Natural killer cell (primary cell): Measurements from ENCODE around the gene SPRING1. TPM values are rescaled to one million over a fixed set of nuclear protein-coding genes. Genes with fewer than 3 reads are reported as not detected.

ENCODE experiments used
- ATAC-seq, 3 donors: fragments of 150-1000 bp in 2 of 3; fragments of 200-7000 bp in 1 of 3; cut with Tn5 transposase; 1 replicate in 1 of 3; 2 replicates in 2 of 3; pipeline ENCODE4 v1.10.0; 2021; ENCODE audit warnings: mild to moderate bottlenecking in 2 of 3, moderate library complexity in 2 of 3
- DNase-seq, 2 donors: peaks; one replicate each; pipeline versions ENCODE4 v3.0.0 to v3.0.0-alpha.2; 2013 to 2021; ENCODE audit warnings: mixed read lengths in 1 of 2
- H3K27ac ChIP-seq: one replicate; pipeline ENCODE4 v1.5.1; 2013; ENCODE audit warnings: mild to moderate bottlenecking, low read length
- H3K27me3 ChIP-seq: one replicate; pipeline ENCODE4 v1.6.1; 2013; ENCODE audit warnings: low read length; ENCODE audit not compliant: control insufficient read depth, insufficient read depth
- H3K36me3 ChIP-seq: one replicate; pipeline ENCODE4 v1.6.1; 2013; ENCODE audit warnings: low read length; ENCODE audit not compliant: control insufficient read depth, insufficient read depth
- H3K4me1 ChIP-seq: one replicate; pipeline ENCODE4 v1.6.1; 2013; ENCODE audit warnings: low read length; ENCODE audit not compliant: control insufficient read depth, insufficient read depth
- H3K4me3 ChIP-seq: one replicate; pipeline ENCODE4 v1.5.1; 2013; ENCODE audit warnings: low read length
- H3K9me3 ChIP-seq: one replicate; pipeline ENCODE4 v1.6.1; 2013; ENCODE audit warnings: low read length; ENCODE audit not compliant: control insufficient read depth, insufficient read depth
- H3K27ac Mint-ChIP-seq, 2 donors: one replicate each; pipeline ENCODE4 v1.8.0; 2022; ENCODE audit warnings: mild to moderate bottlenecking in 2 of 2, mixed read lengths in 2 of 2, moderate library complexity in 1 of 2
- H3K27me3 Mint-ChIP-seq, 2 donors: one replicate each; pipeline ENCODE4 v1.8.0; 2022; ENCODE audit warnings: low read depth in 2 of 2, mixed read lengths in 2 of 2
- H3K36me3 Mint-ChIP-seq: one replicate; pipeline ENCODE4 v1.8.0; 2022; ENCODE audit warnings: mixed read lengths
- H3K4me1 Mint-ChIP-seq, 2 donors: one replicate each; pipeline ENCODE4 v1.8.0; 2022; ENCODE audit warnings: mixed read lengths in 2 of 2
- H3K4me3 Mint-ChIP-seq: one replicate; pipeline ENCODE4 v1.8.0; 2022; ENCODE audit warnings: mild to moderate bottlenecking, moderate library complexity, mixed read lengths
- H3K9me3 Mint-ChIP-seq, 2 donors: one replicate each; pipeline ENCODE4 v1.8.0; 2022; ENCODE audit warnings: mixed read lengths in 2 of 2
- CTCF ChIP-seq: fragments of 200-600 bp; IDR thresholded peaks from one replicate; pipeline ENCODE4 v1.8.0; 2022; ENCODE audit warnings: antibody characterized with exemption
- WGBS: methylation state at CpG from one replicate; pipeline ENCODE4 v1.1.7; 2013; ENCODE audit warnings: missing lambda C conversion rate; ENCODE audit not compliant: insufficient coverage; 5-methylcytosine and 5-hydroxymethylcytosine counted together
- intact Hi-C: fragments of 100-400 bp; cut with micrococcal nuclease; formaldehyde crosslinking; loops from one replicate; pipeline ENCODE4 v1.14.2; 2022
- total RNA-seq, 4 donors: library from RNA; stranded (reverse); fragments of 120-200 nt in 1 of 4; gene quantifications; one replicate each; pipeline versions ENCODE4 v1.2.3 to v1.2.4, GENCODE V29; 2013 to 2022

SPRING1 gene
- total RNA-seq, 3 donors from 2014 or later (not counting 1 experiment from before 2014, with no cell fraction given): 24.4 to 37.2 (median 30.4) TPM

DNA sequence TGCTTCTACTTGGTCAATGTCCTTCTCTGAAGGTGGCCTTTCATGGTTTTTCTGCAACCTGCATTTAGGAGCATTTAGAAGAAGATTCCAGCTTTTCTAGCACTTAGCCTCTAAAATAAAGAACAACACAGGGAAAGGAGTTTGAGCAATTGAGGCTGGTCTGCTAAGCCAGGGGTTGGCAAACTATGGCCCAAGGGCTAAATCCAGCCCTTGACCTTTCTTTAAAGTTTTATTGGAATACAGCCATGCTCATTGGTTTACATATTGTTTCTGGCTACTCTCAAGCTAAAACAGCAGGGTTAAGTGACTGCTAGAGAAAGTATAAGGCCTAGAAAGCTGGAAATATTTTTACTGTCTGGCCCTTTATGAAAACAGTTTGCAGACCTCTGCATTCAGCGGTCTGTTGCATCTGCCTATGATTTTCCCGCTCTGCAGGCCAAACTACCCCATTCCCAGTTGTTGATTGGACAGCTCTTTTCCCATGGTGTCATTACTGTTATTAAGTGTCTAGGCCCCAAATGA is 39.3 kb downstream of the SPRING1 start:
- intact Hi-C loops: no loop called here
- peaks cover 5 to 9% of the 10 kb centered on the region in 2 donors for H3K4me1 Mint-ChIP-seq
- DNase-seq: no peak
- no peak overlapping the region for H3K4me3 ChIP-seq
- no peak overlapping the region for H3K27ac ChIP-seq
- H3K36me3 Mint-ChIP-seq: no peaks in the 10 kb centered on the region
- H3K4me3 Mint-ChIP-seq: no peak overlapping the region
- no peak for ATAC-seq
- no peaks in the 10 kb centered on the region for H3K36me3 ChIP-seq
- H3K27me3 ChIP-seq: no peaks in the 10 kb centered on the region
- H3K27me3 Mint-ChIP-seq: peaks cover 22 to 34% of the 10 kb centered on the region in 2 donors
- no peak for TF ChIP-seq CTCF
- no peak overlapping the region for H3K27ac Mint-ChIP-seq
- H3K9me3 Mint-ChIP-seq: no peaks in the 10 kb centered on the region
- 89% methylated on average over 2 of the region's 2 CpGs for WGBS
- H3K9me3 ChIP-seq: no peaks in the 10 kb centered on the region
- H3K4me1 ChIP-seq: peaks cover 2% of the 10 kb centered on the region

- Histone ChIP-seq H3K4me1 (peaks cover 3% of the 10 kb centered on the region), H3K27me3 (no peaks in the 10 kb centered on the region), H3K36me3 (no peaks in the 10 kb centered on the region), H3K4me3 (no peak overlapping the region), H3K9me3 (no peaks in the 10 kb centered on the region), H3K27ac (no peak overlapping the region)
- Mint-ChIP-seq H3K36me3 (no peaks in the 10 kb centered on the region), H3K27ac (no peak overlapping the region), H3K9me3 (no peaks in the 10 kb centered on the region), H3K27me3 (peaks cover 24 to 34% of the 10 kb centered on the region in 2 donors), H3K4me1 (peaks cover 1 to 5% of the 10 kb centered on the region in 2 donors), H3K4me3 (no peak overlapping the region)
- no peak for TF ChIP-seq CTCF
- intact Hi-C loops: no loop called here
- DNase-seq (no peak), ATAC-seq (no peak)
- WGBS: 87% methylated on average over 8 of the region's 8 CpGs
These were observed 39.8 kb downstream of the SPRING1 start for GRCh38 chr12:116698116-116698515.

- Mint-ChIP-seq H3K27ac (no peak overlapping the region), H3K9me3 (no peaks in the 10 kb centered on the region), H3K36me3 (no peaks in the 10 kb centered on the region), H3K4me3 (no peak overlapping the region), H3K27me3 (peaks cover 27 to 36% of the 10 kb centered on the region in 2 donors), H3K4me1 (peaks cover 0 to 4% of the 10 kb centered on the region in 2 donors)
- Histone ChIP-seq H3K36me3 (no peaks in the 10 kb centered on the region), H3K4me3 (no peak overlapping the region), H3K4me1 (peaks cover 3% of the 10 kb centered on the region), H3K27me3 (no peaks in the 10 kb centered on the region), H3K9me3 (no peaks in the 10 kb centered on the region), H3K27ac (no peak overlapping the region)
- DNase-seq: no peak
- WGBS: 74% methylated on average over 11 of the region's 11 CpGs
- intact Hi-C loops: no loop called here
- ATAC-seq: no peak
- TF ChIP-seq CTCF: no peak
These were observed 40.2 kb downstream of the SPRING1 start for GRCh38 chr12:116697716-116698115.

- no peak for ATAC-seq
- DNase-seq: peak in 1 of 2 donors; percentile 14
- 62% methylated on average over 6 of the region's 7 CpGs for WGBS
These were observed 40.6 kb downstream of the SPRING1 start for GRCh38 chr12:116697305-116697704.

More at GRCh38 chr12:116697305-116697704, 40.6 kb downstream of the SPRING1 start:
- no peaks in the 10 kb centered on the region for H3K9me3 Mint-ChIP-seq
- H3K9me3 ChIP-seq: no peaks in the 10 kb centered on the region
- H3K27ac ChIP-seq: no peak overlapping the region
- TF ChIP-seq CTCF: no peak
- peaks cover 0 to 4% of the 10 kb centered on the region in 2 donors for H3K4me1 Mint-ChIP-seq
- H3K4me3 ChIP-seq: no peak overlapping the region
- intact Hi-C loops: no loop called here
- no peak overlapping the region for H3K27ac Mint-ChIP-seq
- H3K36me3 Mint-ChIP-seq: no peaks in the 10 kb centered on the region
- H3K4me1 ChIP-seq: peaks cover 3% of the 10 kb centered on the region
- no peaks in the 10 kb centered on the region for H3K27me3 ChIP-seq
- H3K27me3 Mint-ChIP-seq: peaks cover 29 to 40% of the 10 kb centered on the region in 2 donors
- no peaks in the 10 kb centered on the region for H3K36me3 ChIP-seq
- no peak overlapping the region for H3K4me3 Mint-ChIP-seq
